Measurements from ENCODE around the gene PHLPP2.

The PHLPP2 gene

DNA sequence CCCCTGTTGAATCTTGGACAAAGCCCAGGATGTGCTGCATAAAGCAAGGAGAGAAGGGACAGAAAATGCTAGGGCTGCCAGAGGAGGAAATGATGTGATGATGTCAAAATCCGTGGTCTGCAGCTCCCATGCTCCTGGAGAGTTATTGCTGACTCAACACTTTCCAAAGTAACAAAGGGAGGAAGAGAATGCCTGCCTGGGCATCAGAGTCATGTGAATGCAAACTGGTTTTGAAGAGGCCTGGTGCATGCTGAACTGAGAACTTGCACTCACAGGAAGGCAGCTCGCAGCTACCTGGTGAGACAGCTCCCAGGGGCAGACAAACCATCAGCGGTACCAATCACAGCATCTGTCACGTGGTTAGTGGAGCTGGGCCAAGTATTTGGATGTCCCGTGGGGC lies 95.7 kb downstream of the PHLPP2 start:
- H3K4me3 ChIP-seq (ENCODE audit: control insufficient read depth, low read depth, low read length): no peak overlapping the region
- TF ChIP-seq, protein P1, sequence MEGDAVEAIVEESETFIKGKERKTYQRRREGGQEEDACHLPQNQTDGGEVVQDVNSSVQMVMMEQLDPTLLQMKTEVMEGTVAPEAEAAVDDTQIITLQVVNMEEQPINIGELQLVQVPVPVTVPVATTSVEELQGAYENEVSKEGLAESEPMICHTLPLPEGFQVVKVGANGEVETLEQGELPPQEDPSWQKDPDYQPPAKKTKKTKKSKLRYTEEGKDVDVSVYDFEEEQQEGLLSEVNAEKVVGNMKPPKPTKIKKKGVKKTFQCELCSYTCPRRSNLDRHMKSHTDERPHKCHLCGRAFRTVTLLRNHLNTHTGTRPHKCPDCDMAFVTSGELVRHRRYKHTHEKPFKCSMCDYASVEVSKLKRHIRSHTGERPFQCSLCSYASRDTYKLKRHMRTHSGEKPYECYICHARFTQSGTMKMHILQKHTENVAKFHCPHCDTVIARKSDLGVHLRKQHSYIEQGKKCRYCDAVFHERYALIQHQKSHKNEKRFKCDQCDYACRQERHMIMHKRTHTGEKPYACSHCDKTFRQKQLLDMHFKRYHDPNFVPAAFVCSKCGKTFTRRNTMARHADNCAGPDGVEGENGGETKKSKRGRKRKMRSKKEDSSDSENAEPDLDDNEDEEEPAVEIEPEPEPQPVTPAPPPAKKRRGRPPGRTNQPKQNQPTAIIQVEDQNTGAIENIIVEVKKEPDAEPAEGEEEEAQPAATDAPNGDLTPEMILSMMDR (IDR thresholded peaks at IDR 0.05; ENCODE audit: control insufficient read depth, insufficient read depth, low read depth, low read length, missing control alignments): no peak
- DNase-seq (ENCODE audit: low read depth): no peak

GRCh38 chr16:71627731-71628181 lies 96.7 kb downstream of the PHLPP2 start:
- TF ChIP-seq, protein P1 (IDR thresholded peaks at IDR 0.05; ENCODE audit: control insufficient read depth, insufficient read depth, low read depth, low read length, missing control alignments): no peak
- H3K4me3 ChIP-seq (ENCODE audit: control insufficient read depth, low read depth, low read length): no peak overlapping the region
- DNase-seq (ENCODE audit: low read depth): no peak

- TF ChIP-seq, protein P1 (IDR thresholded peaks at IDR 0.05; ENCODE audit: control insufficient read depth, insufficient read depth, low read depth, low read length, missing control alignments): no peak
- DNase-seq (ENCODE audit: low read depth): no peak
Measured at GRCh38 chr16:71626858-71627213, 97.7 kb downstream of the PHLPP2 start.

DNA sequence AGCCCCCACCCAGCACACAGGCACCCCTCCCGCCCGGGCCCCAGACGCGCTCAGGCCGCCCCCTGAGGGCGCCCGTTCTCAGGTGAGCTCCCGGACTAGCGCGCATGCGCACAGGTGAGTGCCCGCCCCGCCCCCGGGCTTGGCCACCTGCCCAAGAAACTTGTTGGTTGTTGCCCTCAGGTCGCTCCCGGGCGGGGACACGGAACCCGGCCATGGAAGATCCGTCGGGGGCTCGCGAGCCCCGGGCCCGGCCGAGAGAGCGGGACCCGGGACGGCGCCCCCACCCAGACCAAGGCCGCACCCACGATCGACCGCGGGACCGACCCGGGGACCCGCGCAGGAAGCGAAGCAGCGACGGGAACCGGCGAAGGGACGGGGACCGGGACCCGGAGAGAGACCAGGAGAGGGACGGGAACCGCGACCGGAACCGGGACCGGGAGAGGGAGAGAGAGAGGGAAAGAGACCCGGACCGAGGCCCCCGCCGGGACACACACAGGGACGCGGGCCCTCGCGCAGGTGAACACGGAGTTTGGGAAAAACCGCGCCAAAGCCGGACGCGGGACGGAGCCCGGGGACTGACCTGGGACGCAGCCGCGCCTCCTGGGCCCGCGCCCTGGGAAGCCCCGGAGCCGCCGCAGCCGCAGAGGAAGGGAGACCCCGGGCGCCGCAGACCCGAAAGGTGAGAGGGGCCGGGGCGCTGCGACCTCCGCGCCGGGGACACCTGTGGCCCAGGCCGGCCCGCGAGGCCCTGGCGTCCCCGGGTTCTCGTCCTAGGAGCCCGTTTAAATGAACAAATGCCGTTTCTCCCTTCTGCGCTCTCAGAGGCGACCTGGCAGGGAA lies 98.3 kb downstream of the PHLPP2 start, which contains the start of gene MARVELD3:
TSS of gene MARVELD3 (plus strand) at position 167 of the 840 bp plus-strand sequence. CDS start at position 213, 46 bp downstream.
- peak within 1 kb of the TSS; percentile 24 for H3K4me3 ChIP-seq (ENCODE audit: control insufficient read depth, low read depth, low read length)
- TF ChIP-seq, protein P1 (IDR thresholded peaks at IDR 0.05; ENCODE audit: control insufficient read depth, insufficient read depth, low read depth, low read length, missing control alignments): no peak
- DNase-seq (ENCODE audit: low read depth): no peak

More at GRCh38 chr16:71626858-71627213, 97.7 kb downstream of the PHLPP2 start:
- no peak overlapping the region; the same call in none of the 2 replicates for H3K4me3 ChIP-seq (ENCODE audit: control insufficient read depth, low read depth, low read length)

- H3K4me3 ChIP-seq (ENCODE audit: control insufficient read depth, low read depth, low read length): no peak overlapping the region
- TF ChIP-seq, protein P1 (IDR thresholded peaks at IDR 0.05; ENCODE audit: control insufficient read depth, insufficient read depth, low read depth, low read length, missing control alignments): no peak
- no peak for DNase-seq (ENCODE audit: low read depth)
Measured at GRCh38 chr16:71625113-71625850, 99.2 kb downstream of the PHLPP2 start.

GRCh38 chr16:71623597-71623996 lies 100.9 kb downstream of the PHLPP2 start:
- H3K4me3 ChIP-seq (ENCODE audit: control insufficient read depth, low read depth, low read length): no peak overlapping the region
- TF ChIP-seq, protein P1 (IDR thresholded peaks at IDR 0.05; ENCODE audit: control insufficient read depth, insufficient read depth, low read depth, low read length, missing control alignments): no peak
- no peak for DNase-seq (ENCODE audit: low read depth)

Data from AG09309 (cell line).